ENCODE data around the gene TLCD2. TPM values are rescaled to one million over a fixed set of nuclear protein-coding genes. Genes with fewer than 3 reads are reported as not detected.
A peak's percentile ranks its signal among the peaks of the same experiment; 100 is the strongest.

The TLCD2 gene
- total RNA-seq, 1 experiment from 2014 or later: 1.9 TPM

- no peak for DNase-seq (ENCODE audit: low spot score)
- Mint-ChIP-seq H3K36me3 (no peaks in the 10 kb centered on the region), H3K9me3 (no peaks in the 10 kb centered on the region), H3K4me1 (peaks cover 10% of the 10 kb centered on the region), H3K27me3 (ENCODE audit: low read depth) (no peaks in the 10 kb centered on the region), H3K4me3 (peak overlapping the region; percentile 36), H3K27ac (peak overlapping the region; percentile 36; the same call in 1 of the 2 replicates)
- ChIA-PET POLR2A (interaction anchor here (0.6 to 1.7 kb wide), 7 partner anchors 9 to 44 kb away, joined by 3 to 8 read pairs (median 4); partner anchors contain the start of gene SERPINF1), CTCF (interaction anchor here (1.0 to 2.2 kb wide), 9 partner anchors 9 to 113 kb away, joined by 3 to 11 read pairs (median 7); partner anchors contain the start of gene SERPINF1)
- ATAC-seq: peak; percentile 57
- TF ChIP-seq CREB1 (CRISPR knock-in tag; IDR thresholded peaks at IDR 0.05): no peak
- TF ChIP-seq TP53 (CRISPR knock-in tag; IDR thresholded peaks at IDR 0.05): no peak
- peak; percentile 64; the same call in 1 of the 2 replicates for TF ChIP-seq ZNF281 (CRISPR knock-in tag; IDR thresholded peaks at IDR 0.05)
- no peak for TF ChIP-seq ETV6 (CRISPR knock-in tag; IDR thresholded peaks at IDR 0.05)
- no peak for TF ChIP-seq SMAD4 (CRISPR knock-in tag; IDR thresholded peaks at IDR 0.05)
- TF ChIP-seq TEAD1 (CRISPR knock-in tag; IDR thresholded peaks at IDR 0.05): 0 out of 2 replicates have a peak, but pooled peaks have one; percentile 30
- TF ChIP-seq, protein P1, sequence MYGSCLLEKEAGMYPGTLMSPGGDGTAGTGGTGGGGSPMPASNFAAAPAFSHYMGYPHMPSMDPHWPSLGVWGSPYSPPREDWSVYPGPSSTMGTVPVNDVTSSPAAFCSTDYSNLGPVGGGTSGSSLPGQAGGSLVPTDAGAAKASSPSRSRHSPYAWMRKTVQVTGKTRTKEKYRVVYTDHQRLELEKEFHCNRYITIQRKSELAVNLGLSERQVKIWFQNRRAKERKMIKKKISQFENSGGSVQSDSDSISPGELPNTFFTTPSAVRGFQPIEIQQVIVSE (CRISPR knock-in tag; IDR thresholded peaks at IDR 0.05; ENCODE audit: borderline replicate concordance): no peak
- 0 out of 2 replicates have a peak, but pooled peaks have one; percentile 26 for TF ChIP-seq ESRRA (CRISPR knock-in tag; IDR thresholded peaks at IDR 0.05; ENCODE audit: borderline replicate concordance)
- 0 out of 2 replicates have a peak, but pooled peaks have one; percentile 47 for TF ChIP-seq CBFB (CRISPR knock-in tag; IDR thresholded peaks at IDR 0.05; ENCODE audit: low read depth)
- TF ChIP-seq FOXP1 (CRISPR knock-in tag; IDR thresholded peaks at IDR 0.05; ENCODE audit: borderline replicate concordance): peak; percentile 46; the same call in 1 of the 2 replicates
- 0 out of 2 replicates have a peak, but pooled peaks have one; percentile 22 for TF ChIP-seq NR2C2 (CRISPR knock-in tag; IDR thresholded peaks at IDR 0.05)
- TF ChIP-seq PRDM15 (CRISPR knock-in tag; IDR thresholded peaks at IDR 0.05): no peak
- TF ChIP-seq MAX (CRISPR knock-in tag; IDR thresholded peaks at IDR 0.05): peak; percentile 87
Measured at GRCh38 chr17:1752425-1753262, 42.5 kb upstream of the TLCD2 start.

GRCh38 chr17:1750628-1751027 lies 40.5 kb upstream of the TLCD2 start:
- no peaks in the 10 kb centered on the region for H3K9me3 Mint-ChIP-seq
- H3K27me3 Mint-ChIP-seq (ENCODE audit: low read depth): no peaks in the 10 kb centered on the region
- ChIA-PET POLR2A (interaction anchor here (1.0 kb wide), 1 partner anchor 34 kb away, joined by 3 read pairs; no protein-coding TSS in a partner anchor), CTCF (interaction anchor here (1.4 kb wide), 1 partner anchor 37 kb away, joined by 4 read pairs; no protein-coding TSS in a partner anchor)
- no peaks in the 10 kb centered on the region for H3K36me3 Mint-ChIP-seq
- no peak overlapping the region for H3K27ac Mint-ChIP-seq
- ATAC-seq (no peak), DNase-seq (ENCODE audit: low spot score) (no peak)
- H3K4me3 Mint-ChIP-seq: no peak overlapping the region
- peaks cover 13% of the 10 kb centered on the region for H3K4me1 Mint-ChIP-seq
- TF ChIP-seq, protein P2, sequence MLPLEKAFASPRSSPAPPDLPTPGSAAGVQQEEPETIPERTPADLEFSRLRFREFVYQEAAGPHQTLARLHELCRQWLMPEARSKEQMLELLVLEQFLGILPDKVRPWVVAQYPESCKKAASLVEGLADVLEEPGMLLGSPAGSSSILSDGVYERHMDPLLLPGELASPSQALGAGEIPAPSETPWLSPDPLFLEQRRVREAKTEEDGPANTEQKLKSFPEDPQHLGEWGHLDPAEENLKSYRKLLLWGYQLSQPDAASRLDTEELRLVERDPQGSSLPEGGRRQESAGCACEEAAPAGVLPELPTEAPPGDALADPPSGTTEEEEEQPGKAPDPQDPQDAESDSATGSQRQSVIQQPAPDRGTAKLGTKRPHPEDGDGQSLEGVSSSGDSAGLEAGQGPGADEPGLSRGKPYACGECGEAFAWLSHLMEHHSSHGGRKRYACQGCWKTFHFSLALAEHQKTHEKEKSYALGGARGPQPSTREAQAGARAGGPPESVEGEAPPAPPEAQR (CRISPR knock-in tag; IDR thresholded peaks at IDR 0.05): no peak
- TF ChIP-seq SMAD4 (CRISPR knock-in tag; IDR thresholded peaks at IDR 0.05): no peak
- no peak for TF ChIP-seq ATF6 (CRISPR knock-in tag; IDR thresholded peaks at IDR 0.05)
- no peak for TF ChIP-seq ELF4 (CRISPR knock-in tag; IDR thresholded peaks at IDR 0.05; ENCODE audit: low read depth)
- TF ChIP-seq E2F5 (CRISPR knock-in tag; IDR thresholded peaks at IDR 0.05): no peak
- no peak for TF ChIP-seq FOXK1 (CRISPR knock-in tag; IDR thresholded peaks at IDR 0.05)

All from WTC11 (cell line).